CD4-positive, alpha-beta T cell treated with Interleukin-2 at 100 ng/mL for 4 hours (primary cell): ENCODE results near the gene KCNIP4.
"Not testable (repeated sequence)": the region's sequence is repeated elsewhere in the genome, so short reads cannot be mapped to it uniquely, and the experiment has no call there.

ENCODE experiments used
- DNase-seq: peaks from one replicate; pipeline ENCODE4 v3.0.0-alpha.2; 2020; ENCODE audit warnings: low spot score

Gene KCNIP4

GRCh38 chr4:21948347-21949072, at the start of gene KCNIP4:
KCNIP4 (minus strand) TSS chr4:21948772.
- no peak for DNase-seq

DNA sequence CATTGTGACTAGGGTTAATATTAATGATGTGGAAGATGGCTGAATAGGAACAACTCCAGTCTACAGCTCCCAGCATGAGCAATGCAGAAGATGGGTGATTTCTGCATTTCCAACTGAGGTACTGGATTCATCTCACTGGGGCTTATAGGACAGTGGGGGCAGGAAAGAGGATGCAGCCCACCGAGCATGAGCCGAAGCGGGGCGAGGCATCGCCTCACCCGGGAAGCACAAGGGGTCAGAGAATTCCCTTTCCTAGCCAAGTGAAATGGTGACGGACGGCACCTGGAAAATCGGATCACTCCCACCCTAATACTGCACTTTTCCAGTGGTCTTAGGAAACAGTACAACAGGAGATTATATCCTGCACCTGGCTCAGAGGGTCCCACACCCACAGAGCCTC, 48.0 kb upstream of the KCNIP4 start:
- DNase-seq, result not testable (repeated sequence)

DNA sequence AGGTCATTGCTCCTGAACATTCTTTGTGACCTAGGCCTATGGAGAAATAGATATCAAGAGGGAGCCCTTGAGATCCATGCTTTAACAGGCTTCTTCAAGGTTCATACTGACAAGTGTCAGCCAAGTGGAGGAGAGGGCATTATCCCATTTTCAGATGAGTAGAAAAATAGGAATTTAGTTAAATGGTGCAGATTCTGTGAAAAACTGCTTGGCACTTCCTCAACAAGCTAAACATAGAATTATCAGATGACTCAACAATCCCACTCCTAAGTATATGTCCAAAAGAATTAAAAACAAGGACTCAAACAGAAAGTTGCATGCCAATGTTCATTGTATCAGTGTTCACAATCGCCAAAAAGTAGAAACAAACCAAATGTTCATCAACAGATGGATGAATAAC, 43.8 kb upstream of the KCNIP4 start:
- no peak for DNase-seq

DNA sequence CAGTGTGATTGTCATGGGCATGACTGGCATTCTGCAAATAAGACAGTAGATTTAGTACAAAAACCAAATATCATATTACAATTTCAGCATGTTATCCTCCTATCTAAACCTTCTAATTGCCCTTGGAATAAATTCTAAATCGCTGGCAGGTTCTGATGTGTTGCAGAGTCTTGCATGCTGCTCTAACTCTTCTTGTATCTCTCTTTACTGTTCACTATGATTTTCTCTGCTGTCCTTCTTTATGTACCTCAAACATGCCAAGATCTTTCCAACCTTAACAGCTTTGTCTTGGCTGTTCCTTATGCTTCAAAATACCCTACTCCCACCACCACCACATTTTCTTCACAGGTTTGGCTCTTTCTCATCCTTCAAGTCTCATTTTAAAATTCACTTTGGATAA, 43.0 kb upstream of the KCNIP4 start:
- DNase-seq, result no peak

- DNase-seq, result no peak
Observed at GRCh38 chr4:21991050-21991449, 42.5 kb upstream of the KCNIP4 start.

GRCh38 chr4:21989351-21989750, 40.8 kb upstream of the KCNIP4 start:
- no peak for DNase-seq

DNA sequence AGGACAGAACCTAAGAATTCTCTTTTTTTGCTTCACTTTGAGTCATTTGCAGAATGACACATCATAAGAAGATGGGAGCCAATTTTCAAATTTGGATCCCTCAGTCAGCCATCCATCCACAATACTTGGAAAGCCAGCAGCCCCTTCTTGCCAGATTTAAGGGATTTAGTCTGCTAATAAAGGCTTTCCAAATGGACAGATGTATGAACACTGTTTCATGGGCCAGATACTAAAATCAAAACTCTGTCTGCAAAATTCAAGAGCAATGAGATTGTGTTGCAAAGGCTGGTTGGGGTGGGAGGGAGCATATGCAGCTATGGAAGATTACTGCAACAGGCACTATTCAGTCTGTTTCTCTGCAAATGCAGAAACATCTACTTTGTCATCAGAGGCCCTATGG, 37.7 kb upstream of the KCNIP4 start:
- no peak for DNase-seq

GRCh38 chr4:21982087-21982486, 33.5 kb upstream of the KCNIP4 start:
- DNase-seq, result no peak

- no peak for DNase-seq
Observed at GRCh38 chr4:21979196-21979595, 30.6 kb upstream of the KCNIP4 start.

DNA sequence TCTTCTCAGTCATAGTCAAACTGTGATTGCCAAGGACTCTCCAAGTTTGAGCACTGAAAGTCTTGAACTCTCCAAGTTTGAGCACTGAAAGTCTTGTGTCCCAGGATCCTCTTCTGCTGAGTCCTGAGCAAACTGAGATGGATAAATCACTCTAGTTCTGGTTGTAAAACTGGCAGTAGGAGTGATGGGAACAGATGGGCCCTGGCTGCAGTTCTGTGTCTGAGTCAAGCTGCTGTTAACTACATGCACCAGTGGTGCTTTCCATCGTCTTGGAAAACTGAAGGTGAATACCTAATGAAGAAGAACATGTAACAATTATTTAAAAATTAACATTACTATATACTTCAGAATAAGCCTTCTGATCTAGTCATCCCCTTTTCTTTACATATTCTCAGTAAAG, 27.6 kb upstream of the KCNIP4 start:
- no peak for DNase-seq

DNA sequence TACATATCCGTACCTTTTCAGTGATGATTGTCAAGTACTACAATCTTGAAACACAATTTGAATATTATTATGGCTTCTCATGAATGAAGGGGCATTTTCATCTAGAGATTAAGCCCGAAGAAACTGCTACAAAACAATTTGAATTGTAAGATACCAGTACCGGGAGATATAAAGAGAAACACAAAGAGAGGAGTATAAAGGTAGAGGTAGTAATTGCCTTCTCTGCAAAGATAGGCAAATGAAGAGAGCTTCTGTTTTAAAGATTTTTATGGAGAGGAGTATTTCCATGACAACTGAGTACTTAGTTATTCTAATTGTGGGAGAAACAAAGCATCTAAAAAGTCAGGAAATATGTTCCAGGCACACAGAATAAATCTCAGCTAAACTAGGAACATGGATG, 25.3 kb upstream of the KCNIP4 start:
- DNase-seq, result no peak

GRCh38 chr4:21964762-21965319, 16.3 kb upstream of the KCNIP4 start:
- DNase-seq, result no peak

GRCh38 chr4:21962691-21963090, 14.1 kb upstream of the KCNIP4 start:
- DNase-seq, result no peak

- no peak for DNase-seq
Observed at GRCh38 chr4:21960793-21961192, 12.2 kb upstream of the KCNIP4 start.

DNA sequence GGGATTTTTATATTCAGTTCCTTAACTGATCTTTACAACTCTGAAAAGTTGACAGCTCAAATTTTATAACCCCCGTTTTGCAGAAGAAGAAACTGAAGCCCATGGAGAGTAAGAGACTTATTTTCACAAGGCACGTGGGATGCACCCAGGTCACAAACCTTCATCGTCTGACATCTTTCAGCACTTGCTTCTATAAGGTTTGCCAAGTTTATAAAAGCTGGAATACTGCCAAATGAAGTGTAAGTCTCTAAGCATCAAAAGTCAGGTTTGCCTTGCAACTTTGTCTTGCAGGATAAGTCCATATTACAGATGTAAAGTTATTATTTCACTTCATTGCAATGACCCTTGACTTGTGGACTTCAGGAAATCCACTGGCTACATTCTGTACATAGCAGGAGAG, 6.3 kb upstream of the KCNIP4 start:
- no peak for DNase-seq

DNA sequence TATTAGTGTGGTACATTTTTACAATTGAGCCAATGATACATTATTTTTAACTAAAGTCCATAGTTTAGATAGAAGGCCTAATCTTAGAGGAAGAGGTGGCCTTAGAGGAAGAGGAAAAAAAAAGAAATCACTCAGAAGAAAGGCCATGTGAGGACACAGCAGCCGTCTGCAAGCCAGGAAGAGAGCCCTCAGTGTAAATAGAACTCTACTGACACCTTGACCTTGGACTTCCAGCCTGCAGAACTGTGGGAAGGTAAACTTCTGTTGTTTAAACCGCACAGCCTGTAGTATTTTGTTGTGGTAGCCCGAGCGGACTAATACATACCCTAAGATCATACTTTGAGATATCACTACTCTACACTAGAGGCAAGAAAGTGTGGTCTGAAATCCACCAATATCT, 5.1 kb upstream of the KCNIP4 start:
- no peak for DNase-seq

GRCh38 chr4:21952549-21952948, 4.0 kb upstream of the KCNIP4 start:
- DNase-seq, result no peak

- DNase-seq, result no peak
Observed at GRCh38 chr4:21949073-21949457, 493 bp upstream of the KCNIP4 start.

DNA sequence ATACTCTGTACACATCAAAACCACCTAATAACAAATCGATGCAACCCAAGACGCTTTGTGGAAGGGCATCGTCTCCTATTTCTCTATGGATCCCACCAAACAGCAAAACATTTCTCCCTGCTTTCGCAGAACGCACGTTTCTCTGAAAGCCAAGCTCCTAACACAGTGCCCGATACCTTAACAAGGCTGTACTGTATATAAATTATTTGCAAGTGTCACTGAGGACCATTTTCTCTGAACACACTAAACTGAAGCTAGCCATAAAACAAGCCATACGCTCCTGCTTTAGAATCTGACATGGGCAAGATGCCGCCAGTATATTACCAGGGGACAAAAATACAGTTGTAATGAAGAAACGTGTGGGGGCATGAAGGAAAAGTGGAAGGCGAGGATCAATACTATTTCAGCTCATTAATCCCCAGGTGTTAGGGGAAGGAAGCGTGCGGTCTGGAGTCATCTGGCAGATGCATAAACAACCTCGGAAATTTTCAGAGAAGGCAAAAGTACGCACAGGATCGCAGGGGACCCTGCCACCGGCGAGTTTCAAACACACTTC, 703 bp downstream of the KCNIP4 start:
- DNase-seq, result no peak

GRCh38 chr4:21946858-21947257, 1.7 kb downstream of the KCNIP4 start:
- no peak for DNase-seq

- DNase-seq, result no peak
Observed at GRCh38 chr4:21921526-21922180, 26.9 kb downstream of the KCNIP4 start.

GRCh38 chr4:21915761-21916160, 32.8 kb downstream of the KCNIP4 start:
- DNase-seq, result no peak

GRCh38 chr4:21901831-21902230, 46.7 kb downstream of the KCNIP4 start:
- no peak for DNase-seq
